ENCODE results near the gene FUT8.

The FUT8 gene

DNA sequence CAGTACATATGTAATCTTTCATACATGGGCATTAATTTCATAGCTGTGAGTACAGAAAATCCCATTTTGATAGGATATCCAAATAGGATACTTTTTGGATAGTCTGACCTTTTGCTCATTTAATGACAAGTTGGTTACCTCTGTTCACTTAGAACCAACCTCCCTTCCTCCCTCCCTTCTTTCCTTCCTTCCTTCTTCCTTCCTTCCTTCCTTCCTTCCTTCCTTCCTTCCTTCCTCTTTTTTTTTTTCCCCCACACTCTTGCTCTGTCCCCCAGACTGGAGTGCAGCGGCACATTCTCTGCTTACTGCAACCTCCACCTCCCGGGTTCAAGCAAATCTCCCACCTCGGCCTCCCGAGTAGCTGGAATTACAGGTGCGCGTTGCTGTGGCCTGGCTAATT lies 162.9 kb downstream of the FUT8 start:
- in situ Hi-C loops (cut with HindIII; ENCODE audit: low pct_ligation_motif_present, low pct_unique_long_range_greater_than_20kb, low sequenced_read_pairs): no loop called here
- no peak for DNase-seq

DNA sequence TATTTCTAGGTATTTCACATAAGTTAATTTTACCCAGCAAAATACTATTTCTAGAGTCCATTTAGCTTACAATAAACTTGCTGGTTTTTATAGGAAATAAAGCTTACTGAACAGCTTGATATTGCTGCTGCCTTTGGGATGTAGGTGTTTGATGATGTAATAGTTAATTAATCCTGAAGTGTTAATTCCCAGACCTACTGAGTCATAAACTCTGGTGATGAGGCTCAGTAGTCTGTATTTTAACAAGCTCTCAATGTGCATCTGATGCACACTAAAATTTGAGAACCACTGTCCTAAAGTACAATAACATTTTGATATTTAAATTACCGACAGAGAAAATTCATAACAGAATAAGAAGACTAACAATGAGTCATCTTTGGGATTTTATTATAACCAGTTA lies 168.4 kb downstream of the FUT8 start:
- in situ Hi-C loops (cut with HindIII; ENCODE audit: low pct_ligation_motif_present, low pct_unique_long_range_greater_than_20kb, low sequenced_read_pairs): no loop called here
- no peak for DNase-seq

DNA sequence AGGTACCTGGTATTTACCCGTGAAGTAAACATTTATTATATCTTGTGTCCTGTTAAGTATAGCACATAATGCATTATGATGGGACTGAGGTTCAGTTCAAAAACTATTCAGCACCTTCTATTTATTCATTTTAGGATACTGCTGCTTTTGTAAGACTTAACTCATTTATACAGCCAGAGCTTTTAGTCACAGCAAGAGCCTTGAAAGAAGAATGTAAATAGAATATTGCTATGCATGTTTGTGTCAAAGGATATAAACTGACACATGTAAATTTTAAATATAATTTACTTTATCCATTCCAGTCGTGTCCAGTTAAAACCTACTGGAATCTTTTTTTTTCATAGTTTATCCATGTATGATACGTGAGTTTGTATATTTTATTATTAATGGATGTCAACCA lies 168.8 kb downstream of the FUT8 start:
- in situ Hi-C loops (cut with HindIII; ENCODE audit: low pct_ligation_motif_present, low pct_unique_long_range_greater_than_20kb, low sequenced_read_pairs): no loop called here
- no peak for DNase-seq

GRCh38 chr14:65581799-65582198 lies 169.3 kb downstream of the FUT8 start:
- no peak for DNase-seq
- in situ Hi-C loops (cut with HindIII; ENCODE audit: low pct_ligation_motif_present, low pct_unique_long_range_greater_than_20kb, low sequenced_read_pairs): no loop called here

DNA sequence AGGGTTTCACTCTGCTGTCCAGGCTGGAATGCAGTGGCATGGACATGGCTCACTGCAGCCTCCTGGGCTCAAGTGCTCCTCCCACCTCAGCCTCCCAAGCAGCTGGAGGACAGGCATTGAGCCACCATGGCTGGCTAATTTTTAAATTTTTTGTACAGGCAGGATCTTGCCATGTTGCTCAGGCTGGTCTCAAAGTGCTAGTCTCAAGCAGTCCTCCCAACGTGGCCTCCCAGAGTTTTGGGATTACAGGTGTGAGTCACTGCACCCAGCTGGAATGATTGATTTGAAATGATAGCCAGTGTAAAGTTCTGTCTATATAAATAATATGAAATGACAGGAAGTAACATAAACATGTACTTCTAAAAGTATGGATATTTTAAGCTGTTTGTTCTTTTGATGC lies 172.7 kb downstream of the FUT8 start:
- in situ Hi-C loops (cut with HindIII; ENCODE audit: low pct_ligation_motif_present, low pct_unique_long_range_greater_than_20kb, low sequenced_read_pairs): no loop called here
- no peak for DNase-seq

DNA sequence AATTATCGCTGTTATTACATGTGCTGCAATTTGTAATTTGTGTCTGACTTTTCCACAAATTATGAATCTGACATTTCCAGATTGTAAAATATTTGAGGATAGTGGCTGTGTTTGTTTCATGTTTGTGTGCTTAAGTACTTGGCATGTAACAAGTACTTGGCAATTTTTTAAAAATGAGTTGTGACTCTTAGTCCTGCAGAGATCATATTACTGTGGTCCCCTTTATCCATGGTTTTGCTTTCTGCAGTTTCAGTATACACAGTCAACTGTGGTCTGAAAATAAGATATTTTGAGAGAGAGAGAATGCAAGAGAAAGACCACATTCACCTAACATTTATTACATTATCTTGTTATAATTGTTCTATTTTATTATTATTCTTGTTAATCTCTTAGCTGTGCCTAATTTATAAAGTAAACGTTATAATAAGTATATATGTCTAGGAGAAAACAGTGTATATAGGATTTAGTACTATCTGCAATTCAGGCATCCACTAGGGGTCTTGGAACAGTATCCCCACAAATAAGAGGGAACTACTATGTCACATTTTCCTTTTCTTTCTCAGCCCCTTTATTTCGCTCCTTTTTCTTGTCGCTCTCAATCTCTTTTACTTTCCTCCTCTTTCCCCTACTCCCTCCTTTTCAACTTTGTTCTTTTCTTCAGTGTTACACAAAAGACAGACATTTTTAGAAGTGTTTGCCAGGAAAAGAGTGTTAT lies 176.1 kb downstream of the FUT8 start:
- no peak for DNase-seq
- in situ Hi-C loops (cut with HindIII; ENCODE audit: low pct_ligation_motif_present, low pct_unique_long_range_greater_than_20kb, low sequenced_read_pairs): no loop called here

GRCh38 chr14:65594153-65594881 lies 181.8 kb downstream of the FUT8 start:
- DNase-seq: no peak
- in situ Hi-C loops (cut with HindIII; ENCODE audit: low pct_ligation_motif_present, low pct_unique_long_range_greater_than_20kb, low sequenced_read_pairs): no loop called here

DNA sequence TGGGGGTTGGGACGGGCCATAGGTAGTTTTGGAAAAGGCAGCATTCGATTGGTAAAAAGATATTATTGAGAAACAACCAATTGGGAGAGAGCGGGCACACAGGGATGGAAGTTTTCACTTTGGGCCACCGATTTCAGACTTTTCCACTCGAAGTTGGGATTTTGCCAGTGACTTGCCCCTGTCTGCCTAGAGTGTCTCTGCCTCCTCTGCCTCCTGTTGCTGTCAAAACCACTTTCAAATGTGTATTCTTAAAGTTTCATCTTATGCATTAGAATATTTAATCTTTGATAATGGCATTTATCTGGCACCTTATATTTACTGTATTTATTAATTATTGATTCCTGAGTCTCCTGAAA lies 182.3 kb downstream of the FUT8 start:
- no peak for DNase-seq
- in situ Hi-C loops (cut with HindIII; ENCODE audit: low pct_ligation_motif_present, low pct_unique_long_range_greater_than_20kb, low sequenced_read_pairs): no loop called here

DNA sequence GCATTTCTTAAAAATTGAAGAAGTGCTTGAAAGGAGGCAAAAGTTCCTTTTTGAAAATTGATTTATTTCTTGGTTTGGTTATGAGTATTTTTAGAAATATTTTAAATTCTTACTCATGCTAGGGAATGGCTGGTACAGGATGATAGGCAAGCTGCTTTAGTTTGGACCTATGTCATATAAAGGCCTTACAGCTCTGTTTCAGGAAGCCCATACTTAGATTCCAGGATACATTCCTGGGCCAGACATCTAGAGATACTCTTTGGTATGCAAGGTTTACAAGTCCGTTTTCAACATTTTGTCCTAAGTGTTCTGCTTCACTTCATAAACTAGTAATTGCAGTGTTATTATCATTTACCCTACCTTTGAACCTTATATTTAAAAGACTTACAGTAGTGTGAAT lies 186.8 kb downstream of the FUT8 start:
- DNase-seq: no peak

DNA sequence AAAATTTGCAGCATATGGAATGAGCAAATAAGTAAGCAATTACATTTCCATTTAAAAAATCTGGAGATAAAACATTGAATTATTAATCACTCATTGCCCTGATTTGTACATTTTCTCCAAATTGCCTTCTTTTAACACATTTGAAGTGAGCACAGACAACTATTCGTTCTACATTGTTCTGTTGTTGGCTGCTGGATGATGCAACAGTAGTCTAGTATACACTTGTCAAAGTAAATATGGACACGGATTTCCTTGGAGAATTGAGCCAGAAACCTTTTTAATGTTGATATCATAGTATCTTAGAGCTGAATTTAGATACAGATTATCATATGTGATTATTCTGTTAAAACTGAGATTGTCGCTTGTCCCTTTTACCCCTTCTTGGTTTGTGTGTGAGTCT lies 188.2 kb downstream of the FUT8 start:
- no peak for DNase-seq
- in situ Hi-C loops (cut with HindIII; ENCODE audit: low pct_ligation_motif_present, low pct_unique_long_range_greater_than_20kb, low sequenced_read_pairs): no loop called here

More for the DNA sequence above, 186.8 kb downstream of the FUT8 start:
- in situ Hi-C loops (cut with HindIII; ENCODE audit: low pct_ligation_motif_present, low pct_unique_long_range_greater_than_20kb, low sequenced_read_pairs): no loop called here

DNA sequence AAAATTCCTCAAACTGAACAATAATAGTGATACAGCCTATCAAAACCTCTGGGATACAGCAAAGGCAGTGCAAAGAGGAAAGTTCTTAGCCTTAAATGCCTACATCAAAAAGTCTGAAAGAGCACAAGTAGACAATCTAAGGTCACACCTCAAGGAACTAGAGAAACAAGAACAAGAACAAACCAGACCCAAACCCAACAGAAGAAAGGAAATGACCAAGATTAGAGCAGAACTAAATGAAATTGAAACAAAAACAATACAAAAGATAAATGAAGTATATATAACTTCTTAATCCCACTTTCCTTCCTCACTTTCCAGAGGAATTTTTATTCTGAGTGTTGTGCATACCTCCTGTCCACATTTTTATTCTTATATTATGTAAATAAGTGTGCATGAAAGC lies 192.0 kb downstream of the FUT8 start:
- no peak for DNase-seq
- in situ Hi-C loops (cut with HindIII; ENCODE audit: low pct_ligation_motif_present, low pct_unique_long_range_greater_than_20kb, low sequenced_read_pairs): no loop called here

DNA sequence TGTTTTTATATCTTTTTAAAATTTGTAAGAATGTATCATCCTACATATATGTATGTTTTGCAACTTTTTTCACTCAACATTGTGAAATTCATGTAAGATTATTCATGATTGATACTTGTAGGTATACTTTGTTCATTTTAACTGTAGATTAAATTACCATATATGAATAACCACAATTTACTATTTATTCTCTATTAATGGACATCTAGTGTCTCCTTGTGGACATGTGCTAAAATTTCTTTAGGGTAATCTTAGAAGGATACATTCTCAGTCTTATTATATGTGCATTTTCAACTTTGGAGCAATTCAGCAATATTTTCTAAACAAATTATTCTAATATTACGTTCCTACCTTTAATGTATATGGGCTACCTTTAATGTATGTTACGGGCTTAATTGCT lies 192.4 kb downstream of the FUT8 start:
- in situ Hi-C loops (cut with HindIII; ENCODE audit: low pct_ligation_motif_present, low pct_unique_long_range_greater_than_20kb, low sequenced_read_pairs): no loop called here

GRCh38 chr14:65606460-65606859 lies 193.9 kb downstream of the FUT8 start:
- in situ Hi-C loops (cut with HindIII; ENCODE audit: low pct_ligation_motif_present, low pct_unique_long_range_greater_than_20kb, low sequenced_read_pairs): no loop called here

More for the DNA sequence above, 192.4 kb downstream of the FUT8 start:
- peak; percentile 1 for DNase-seq

DNA sequence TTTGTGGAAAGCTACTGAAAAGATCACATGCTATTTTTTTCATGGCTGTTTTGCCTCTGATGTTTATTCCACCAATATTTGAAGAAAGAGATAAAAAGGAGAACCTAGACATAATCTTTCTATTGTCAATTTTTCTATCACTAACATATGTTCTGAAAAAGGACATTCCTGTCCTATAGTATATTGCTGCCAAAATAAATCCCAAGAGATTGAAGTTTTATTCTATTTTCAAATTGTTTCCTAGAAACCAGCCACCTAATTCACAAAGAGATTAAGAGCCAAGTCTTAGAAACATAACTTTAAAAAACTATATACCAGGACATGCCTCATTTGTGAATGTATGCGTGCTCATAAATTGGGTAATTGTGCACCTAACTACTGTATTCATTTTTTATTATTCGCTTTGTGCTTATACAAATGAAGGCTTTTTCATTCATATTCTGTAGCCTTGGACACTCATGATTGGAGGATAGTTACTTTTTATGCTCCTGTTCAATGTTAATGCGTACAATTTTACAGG lies 200.7 kb downstream of the FUT8 start:
- DNase-seq: no peak
- in situ Hi-C loops (cut with HindIII; ENCODE audit: low pct_ligation_motif_present, low pct_unique_long_range_greater_than_20kb, low sequenced_read_pairs): no loop called here

More at GRCh38 chr14:65606460-65606859, 193.9 kb downstream of the FUT8 start:
- no peak for DNase-seq

DNA sequence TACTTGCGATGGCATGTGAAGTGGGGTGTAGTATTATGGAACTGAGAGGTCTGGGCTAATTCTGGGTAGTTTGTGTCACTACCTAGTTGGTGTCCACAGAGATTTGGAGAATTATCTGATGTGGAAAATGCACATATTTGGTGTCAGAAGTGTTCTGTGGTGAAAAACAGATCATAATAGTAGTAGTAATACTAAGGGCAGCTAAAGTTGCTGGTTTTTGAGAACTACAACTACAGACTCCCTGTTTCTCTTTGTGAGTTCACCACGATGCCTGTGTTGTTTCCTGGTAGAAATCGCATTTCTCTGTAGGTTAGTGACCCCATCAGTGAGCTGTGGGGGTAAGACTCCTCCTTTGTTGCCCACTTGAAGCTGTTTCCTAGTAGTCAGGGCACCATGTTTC lies 206.5 kb downstream of the FUT8 start:
- no peak for DNase-seq
- in situ Hi-C loops (cut with HindIII; ENCODE audit: low pct_ligation_motif_present, low pct_unique_long_range_greater_than_20kb, low sequenced_read_pairs): no loop called here

DNA sequence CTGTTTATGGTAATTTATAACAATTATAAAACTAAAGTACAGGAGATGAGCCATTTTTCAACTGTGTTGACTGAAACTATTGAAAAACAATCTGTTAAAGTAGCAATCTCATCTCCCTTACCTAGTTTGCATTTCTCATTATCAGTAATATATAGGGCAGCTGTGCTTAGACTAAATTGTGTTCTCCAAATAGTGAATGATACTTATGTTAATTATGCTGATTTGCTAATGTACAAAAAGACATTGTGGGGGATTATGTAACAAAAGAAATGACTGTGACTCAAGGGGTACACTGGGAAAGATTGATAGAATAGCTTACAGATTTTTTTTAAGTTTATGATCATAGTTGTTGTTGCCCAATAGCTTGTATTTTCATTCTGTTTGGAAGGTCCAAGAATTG lies 207.7 kb downstream of the FUT8 start:
- DNase-seq: no peak

DNA sequence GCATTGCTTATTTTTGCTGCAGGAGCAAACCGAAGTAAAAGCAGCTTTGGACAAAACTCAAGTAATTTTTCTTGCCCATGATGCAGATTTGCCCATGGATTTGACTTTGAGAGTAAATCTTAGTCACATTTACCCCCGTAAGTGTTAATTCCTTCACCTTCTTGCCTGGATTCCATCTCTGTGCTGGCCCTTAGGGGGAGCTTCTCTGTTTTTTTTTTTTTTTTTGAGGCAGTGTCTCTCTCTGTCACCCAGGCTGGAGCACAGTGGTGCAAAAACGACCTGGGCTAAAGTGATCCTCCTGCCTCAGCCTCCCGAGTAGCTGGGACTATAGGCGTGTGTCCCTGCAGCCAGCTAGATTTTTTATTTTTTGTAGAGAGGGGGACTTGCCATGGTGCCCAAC lies 210.2 kb downstream of the FUT8 start:
- no peak for DNase-seq
- in situ Hi-C loops (cut with HindIII; ENCODE audit: low pct_ligation_motif_present, low pct_unique_long_range_greater_than_20kb, low sequenced_read_pairs): no loop called here

More for the DNA sequence above, 207.7 kb downstream of the FUT8 start:
- in situ Hi-C loops (cut with HindIII; ENCODE audit: low pct_ligation_motif_present, low pct_unique_long_range_greater_than_20kb, low sequenced_read_pairs): no loop called here

DNA sequence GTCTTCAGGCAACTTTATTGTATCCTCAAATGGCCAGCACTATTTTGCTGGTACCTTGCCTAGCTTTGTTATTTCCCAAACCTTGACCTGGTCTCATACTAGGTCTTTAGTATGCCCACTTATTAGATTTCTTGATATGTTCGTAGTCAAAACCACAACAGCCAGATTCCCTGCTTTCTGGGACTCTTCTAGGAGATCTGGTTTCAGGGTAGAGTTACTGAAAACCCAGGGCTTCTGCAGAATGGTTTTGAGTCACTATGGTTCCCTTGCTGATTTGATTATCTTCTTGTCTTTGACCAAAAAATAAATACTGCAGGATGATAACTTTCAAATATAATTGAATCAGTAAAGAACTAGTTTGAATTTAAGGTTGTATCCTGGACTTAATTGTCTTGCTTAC lies 211.2 kb downstream of the FUT8 start:
- in situ Hi-C loops (cut with HindIII; ENCODE audit: low pct_ligation_motif_present, low pct_unique_long_range_greater_than_20kb, low sequenced_read_pairs): no loop called here
- DNase-seq: no peak

GRCh38 chr14:65627315-65627714 lies 214.8 kb downstream of the FUT8 start:
- DNase-seq: no peak
- in situ Hi-C loops (cut with HindIII; ENCODE audit: low pct_ligation_motif_present, low pct_unique_long_range_greater_than_20kb, low sequenced_read_pairs): no loop called here

DNA sequence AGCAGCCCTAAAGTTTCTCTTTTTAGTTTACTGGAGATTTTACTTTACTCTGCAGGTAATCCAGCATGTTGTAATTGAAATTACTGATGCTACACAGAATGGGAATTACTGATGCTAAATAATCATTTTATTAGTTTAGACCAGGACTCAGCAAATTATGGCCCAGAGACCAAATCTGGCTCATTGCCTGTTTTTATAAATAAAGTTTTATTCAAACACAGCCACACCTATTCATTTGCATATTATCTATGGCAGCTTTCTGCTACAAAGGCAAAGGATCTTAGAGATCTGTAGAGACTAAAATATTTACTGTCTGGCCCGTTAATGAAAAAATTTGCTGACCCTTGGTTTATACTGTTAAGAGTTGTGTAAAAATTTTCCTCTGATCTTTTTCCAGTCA lies 216.1 kb downstream of the FUT8 start:
- in situ Hi-C loops (cut with HindIII; ENCODE audit: low pct_ligation_motif_present, low pct_unique_long_range_greater_than_20kb, low sequenced_read_pairs): no loop called here

More for the DNA sequence above, 216.1 kb downstream of the FUT8 start:
- no peak for DNase-seq

Data from ACHN (cell line).